C4-2B (cell line): Measurements from ENCODE around the gene TICRR.

ENCODE experiments used
- ZFX ChIP-seq: fragments of 450-650 bp; IDR thresholded peaks from 2 replicates; pipeline ENCODE4 v1.6.1; 2017
- TF ChIP-seq, protein P1 (sequence below): fragments of 450-650 bp; conservative IDR thresholded peaks from 2 replicates; pipeline ENCODE4 v1.5.1; 2017; ENCODE audit warnings: mild to moderate bottlenecking

- TF ChIP-seq, protein P1, sequence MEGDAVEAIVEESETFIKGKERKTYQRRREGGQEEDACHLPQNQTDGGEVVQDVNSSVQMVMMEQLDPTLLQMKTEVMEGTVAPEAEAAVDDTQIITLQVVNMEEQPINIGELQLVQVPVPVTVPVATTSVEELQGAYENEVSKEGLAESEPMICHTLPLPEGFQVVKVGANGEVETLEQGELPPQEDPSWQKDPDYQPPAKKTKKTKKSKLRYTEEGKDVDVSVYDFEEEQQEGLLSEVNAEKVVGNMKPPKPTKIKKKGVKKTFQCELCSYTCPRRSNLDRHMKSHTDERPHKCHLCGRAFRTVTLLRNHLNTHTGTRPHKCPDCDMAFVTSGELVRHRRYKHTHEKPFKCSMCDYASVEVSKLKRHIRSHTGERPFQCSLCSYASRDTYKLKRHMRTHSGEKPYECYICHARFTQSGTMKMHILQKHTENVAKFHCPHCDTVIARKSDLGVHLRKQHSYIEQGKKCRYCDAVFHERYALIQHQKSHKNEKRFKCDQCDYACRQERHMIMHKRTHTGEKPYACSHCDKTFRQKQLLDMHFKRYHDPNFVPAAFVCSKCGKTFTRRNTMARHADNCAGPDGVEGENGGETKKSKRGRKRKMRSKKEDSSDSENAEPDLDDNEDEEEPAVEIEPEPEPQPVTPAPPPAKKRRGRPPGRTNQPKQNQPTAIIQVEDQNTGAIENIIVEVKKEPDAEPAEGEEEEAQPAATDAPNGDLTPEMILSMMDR = no peak
- TF ChIP-seq ZFX = no peak
Observed at GRCh38 chr15:89629829-89630228, 54.6 kb downstream of the TICRR start.
